ENCODE results near the gene MKRN2. TPM values are rescaled to one million over a fixed set of nuclear protein-coding genes. Genes with fewer than 3 reads are reported as not detected.

Gene MKRN2
- total and polyA plus RNA-seq, 12 donors: 26.0 to 51.0 (median 37.3) TPM

- intact Hi-C loops (cut with DNase I): loop anchor here in 1 of 10 donors (10.0 kb wide), 1 partner anchor 709 kb away; the partner anchor contains the start of gene TAMM41
- DNase-seq (peak in 1 of 2 donors; percentile 32), ATAC-seq (no peak)
- no peaks in the 10 kb centered on the region for H3K9me3 ChIP-seq
- peaks cover 0 to 57% (median 6%) of the 10 kb centered on the region in 7 donors for H3K27me3 ChIP-seq
- peak overlapping the region in 5 of 10 donors; percentile 20 to 53 (median 27) for H3K27ac ChIP-seq
- H3K4me3 ChIP-seq: peak overlapping the region; percentile 3 to 60 (median 52)
- no peaks in the 10 kb centered on the region for H3K36me3 ChIP-seq
- 4 to 7% methylated on average over 26 of the region's 26 CpGs for WGBS, 2 donors
- H3K4me1 ChIP-seq: peaks cover 4 to 36% (median 22%) of the 10 kb centered on the region in 9 donors
- no peak for TF ChIP-seq CTCF (IDR thresholded peaks at IDR 0.05)
These were observed 2.9 kb upstream of the MKRN2 start for GRCh38 chr3:12553921-12554391.

- Histone ChIP-seq H3K9me3 (no peaks in the 10 kb centered on the region), H3K36me3 (no peaks in the 10 kb centered on the region), H3K27me3 (peaks cover 0 to 44% (median 6%) of the 10 kb centered on the region in 7 donors), H3K27ac (peak overlapping the region; percentile 93 to 98 (median 98)), H3K4me3 (peak overlapping the region; percentile 19 to 99 (median 86)), H3K4me1 (peaks cover 9 to 60% (median 46%) of the 10 kb centered on the region in 9 donors)
- DNase-seq: no peak
- ATAC-seq: peak in 7 of 8 donors; percentile 3 to 32 (median 20)
- intact Hi-C loops (cut with DNase I): loop anchor here in 4 of 10 donors (2.0 to 10.0 kb wide), 4 partner anchors 106 to 712 kb away; partner anchors contain the start of genes RAF1 (in 3 of the 4) and TAMM41 (in 1 of the 4)
- 2 to 3% methylated on average over 8 of the region's 8 CpGs for WGBS, 2 donors
- TF ChIP-seq CTCF (IDR thresholded peaks at IDR 0.05): no peak
These were observed 585 bp upstream of the MKRN2 start for GRCh38 chr3:12556314-12556689.

- WGBS, 2 donors: 1% methylated on average over 18 of the region's 18 CpGs
- peak overlapping the region; percentile 61 to 99 (median 86) for H3K4me3 ChIP-seq
- H3K27me3 ChIP-seq: peaks cover 0 to 32% (median 5%) of the 10 kb centered on the region in 7 donors
- intact Hi-C loops (cut with DNase I): loop anchor here in 4 of 10 donors (2.0 to 10.0 kb wide), 4 partner anchors 105 to 713 kb away; partner anchors contain the start of genes RAF1 (in 3 of the 4) and TAMM41 (in 1 of the 4)
- no peak for ATAC-seq
- peaks cover 9 to 71% (median 57%) of the 10 kb centered on the region in 9 donors for H3K4me1 ChIP-seq
- no peaks in the 10 kb centered on the region for H3K36me3 ChIP-seq
- no peaks in the 10 kb centered on the region for H3K9me3 ChIP-seq
- peak in 2 of 9 donors; percentile 18 to 19 for TF ChIP-seq CTCF (IDR thresholded peaks at IDR 0.05)
- H3K27ac ChIP-seq: peak overlapping the region; percentile 93 to 98 (median 98)
- no peak for DNase-seq
These were observed 700 bp downstream of the MKRN2 start for GRCh38 chr3:12557473-12558100.

- DNase-seq: no peak
- Histone ChIP-seq H3K36me3 (no peaks in the 10 kb centered on the region), H3K27me3 (peaks cover 0 to 21% (median 3%) of the 10 kb centered on the region in 7 donors), H3K27ac (peak overlapping the region in 5 of 10 donors; percentile 72 to 98 (median 98)), H3K4me3 (peak overlapping the region in 6 of 10 donors; percentile 76 to 99 (median 86)), H3K9me3 (no peaks in the 10 kb centered on the region), H3K4me1 (peaks cover 9 to 76% (median 57%) of the 10 kb centered on the region in 9 donors)
- WGBS, 2 donors: 74 to 75% methylated on average over 4 of the region's 4 CpGs
- ATAC-seq: no peak
- no peak for TF ChIP-seq CTCF (IDR thresholded peaks at IDR 0.05)
- intact Hi-C loops (cut with DNase I): loop anchor here in 4 of 10 donors (5.0 to 10.0 kb wide), 3 partner anchors 104 to 714 kb away; partner anchors contain the start of genes RAF1 (in 3 of the 4) and TAMM41 (in 1 of the 4)
These were observed 1.8 kb downstream of the MKRN2 start for GRCh38 chr3:12558706-12559105.
